ENCODE measurements around the gene ZNRF1. TPM values are rescaled to one million over a fixed set of nuclear protein-coding genes. Genes with fewer than 3 reads are reported as not detected.

ZNRF1 gene
- total and polyA plus RNA-seq, 11 donors, result 12.8 to 43.3 (median 23.2) TPM

GRCh38 chr16:75099075-75099667 is 100.3 kb downstream of the ZNRF1 start:
- H3K4me1 ChIP-seq, result peaks cover 7 to 37% (median 31%) of the 10 kb centered on the region in 12 donors
- H3K4me3 ChIP-seq, result no peak overlapping the region
- no peaks in the 10 kb centered on the region for H3K27me3 ChIP-seq
- H3K27ac ChIP-seq, result peak overlapping the region; percentile 20 to 81 (median 70)
- H3K9me3 ChIP-seq, result no peaks in the 10 kb centered on the region
- 56 to 71% (median 61%) methylated on average over 8 of the region's 8 CpGs for WGBS, 4 donors
- DNase-seq, result peak in 1 of 5 donors; percentile 34
- intact Hi-C loops (cut with DNase I), result loop anchor here in 1 of 10 donors (5.0 kb wide), 1 partner anchor 52 kb away; no protein-coding TSS in a partner anchor
- TF ChIP-seq CTCF (IDR thresholded peaks at IDR 0.05) (no peak), POLR2A (IDR thresholded peaks at IDR 0.05) (no peak)
- ATAC-seq, result peak in 3 of 4 donors; percentile 27 to 43 (median 39)
- H3K36me3 ChIP-seq, result peaks cover 0 to 18% (median 10%) of the 10 kb centered on the region in 9 donors

DNA sequence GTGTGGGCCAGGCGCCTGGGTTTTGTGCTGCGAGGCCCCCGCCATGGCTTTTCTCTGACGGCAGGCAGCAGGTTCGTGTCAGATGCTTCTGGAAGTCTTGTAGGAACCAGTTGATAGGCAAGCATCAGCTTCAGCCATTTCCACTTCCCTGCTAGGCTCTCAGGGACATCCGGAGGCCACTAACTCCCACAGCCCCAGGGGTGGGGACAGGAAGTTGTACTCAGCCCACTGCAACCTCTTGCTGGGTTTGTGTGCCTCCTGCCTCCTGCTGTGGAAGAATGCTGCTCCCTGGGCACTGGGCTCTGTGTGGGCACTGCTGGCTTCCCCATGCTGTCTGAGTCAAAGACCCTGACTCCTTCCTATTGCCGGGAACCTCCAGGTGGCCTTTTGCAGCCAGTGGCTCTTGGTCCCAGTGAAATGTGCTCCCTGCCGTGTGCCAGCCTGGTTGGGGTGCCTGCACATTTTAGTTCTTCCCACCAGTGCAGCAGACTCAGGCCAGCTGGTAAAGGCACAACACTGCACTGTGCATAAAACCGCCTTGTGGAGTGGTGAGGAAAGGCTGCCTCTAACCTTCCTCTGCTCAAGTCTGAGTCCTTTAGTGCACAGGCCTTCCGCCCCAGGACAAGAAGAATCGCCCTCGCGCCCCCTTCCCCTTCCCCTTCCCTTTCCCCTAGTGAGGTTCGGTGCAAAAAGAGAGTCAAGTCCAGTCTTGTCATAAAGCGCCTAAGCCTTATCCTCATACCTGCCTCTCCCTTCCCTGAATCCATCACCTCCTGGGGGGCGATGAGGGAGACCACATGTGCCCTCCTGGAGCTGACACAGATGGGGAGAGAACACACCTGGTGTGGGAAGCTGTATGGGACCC is 101.1 kb downstream of the ZNRF1 start:
- intact Hi-C loops (cut with DNase I), result loop anchor here in 3 of 10 donors (5.0 to 10.0 kb wide), 3 partner anchors 43 to 55 kb away; no protein-coding TSS in a partner anchor
- Histone ChIP-seq H3K27me3 (no peaks in the 10 kb centered on the region), H3K36me3 (peaks cover 0 to 11% (median 4%) of the 10 kb centered on the region in 9 donors), H3K4me3 (no peak overlapping the region), H3K4me1 (peaks cover 7 to 43% (median 38%) of the 10 kb centered on the region in 12 donors), H3K9me3 (no peaks in the 10 kb centered on the region), H3K27ac (peak overlapping the region; percentile 20 to 81 (median 70))
- DNase-seq (peak; percentile 59 to 74 (median 68)), ATAC-seq (peak; percentile 43 to 86 (median 68))
- TF ChIP-seq POLR2A (IDR thresholded peaks at IDR 0.05) (no peak), CTCF (IDR thresholded peaks at IDR 0.05) (peak in 3 of 12 donors; percentile 8 to 35 (median 19))
- WGBS, 4 donors, result 53 to 71% (median 61%) methylated on average over 15 to 16 of the region's 16 CpGs

DNA sequence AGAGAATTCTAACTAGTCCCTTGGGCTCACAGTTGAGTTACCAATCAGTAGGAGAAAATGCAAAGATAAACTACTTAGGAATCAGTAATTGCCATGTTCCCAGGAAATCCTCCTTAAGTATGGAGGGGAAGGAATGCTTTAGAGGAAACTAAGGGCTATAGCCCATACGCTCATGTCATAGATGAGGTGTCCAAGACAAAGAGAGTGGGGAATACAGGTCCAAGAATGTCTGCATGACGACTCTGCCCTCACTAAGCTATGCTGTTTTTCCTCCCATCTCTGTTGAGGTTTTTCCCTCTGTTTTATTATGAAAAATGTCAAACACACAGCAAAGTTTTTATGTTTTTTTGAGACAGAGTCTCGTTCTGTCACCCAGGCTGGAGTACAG is 101.8 kb downstream of the ZNRF1 start:
- DNase-seq, result no peak
- TF ChIP-seq POLR2A (IDR thresholded peaks at IDR 0.05) (no peak), CTCF (IDR thresholded peaks at IDR 0.05) (no peak)
- peaks cover 0 to 7% (median 0%) of the 10 kb centered on the region in 9 donors for H3K36me3 ChIP-seq
- 72 to 85% (median 84%) methylated on average over 3 of the region's 3 CpGs for WGBS, 4 donors
- H3K9me3 ChIP-seq, result no peaks in the 10 kb centered on the region
- no peak for ATAC-seq
- H3K27ac ChIP-seq, result peak overlapping the region in 6 of 12 donors; percentile 51 to 78 (median 68)
- no peaks in the 10 kb centered on the region for H3K27me3 ChIP-seq
- no peak overlapping the region for H3K4me3 ChIP-seq
- intact Hi-C loops (cut with DNase I), result loop anchor here in 2 of 10 donors (5.0 to 10.0 kb wide), 2 partner anchors 43 to 56 kb away; no protein-coding TSS in a partner anchor
- peaks cover 12 to 50% (median 44%) of the 10 kb centered on the region in 12 donors for H3K4me1 ChIP-seq

DNA sequence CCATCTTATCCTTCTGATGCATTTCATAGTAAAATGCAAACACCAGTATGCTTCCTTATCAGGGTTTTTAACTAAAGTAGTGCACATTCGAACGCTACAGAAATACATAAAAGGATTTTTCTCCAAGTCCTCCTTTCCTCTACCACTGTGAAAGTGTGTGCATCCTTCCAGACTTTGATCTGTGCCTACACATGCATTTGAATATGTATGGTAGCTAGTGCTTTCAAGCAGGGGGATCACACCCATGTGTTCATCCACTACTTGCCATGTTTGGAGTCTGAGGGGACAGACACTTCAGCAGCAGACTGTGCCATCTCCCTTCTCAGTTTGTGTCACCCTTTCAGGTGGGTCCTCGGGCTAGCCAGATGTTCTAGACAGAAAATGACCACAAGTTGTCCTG is 102.8 kb downstream of the ZNRF1 start:
- DNase-seq (no peak), ATAC-seq (no peak)
- Histone ChIP-seq H3K4me3 (no peak overlapping the region), H3K27ac (no peak overlapping the region), H3K27me3 (no peaks in the 10 kb centered on the region), H3K9me3 (no peaks in the 10 kb centered on the region), H3K4me1 (peaks cover 12 to 60% (median 53%) of the 10 kb centered on the region in 12 donors), H3K36me3 (peaks cover 0 to 6% (median 0%) of the 10 kb centered on the region in 9 donors)
- TF ChIP-seq POLR2A (IDR thresholded peaks at IDR 0.05) (no peak), CTCF (IDR thresholded peaks at IDR 0.05) (no peak)
- intact Hi-C loops (cut with DNase I), result loop anchor here in 2 of 10 donors (5.0 to 10.0 kb wide), 2 partner anchors 44 to 57 kb away; no protein-coding TSS in a partner anchor
- WGBS, 4 donors, result 93 to 100% (median 95%) methylated on average over 2 to 3 of the region's 3 CpGs

Data from heart left ventricle (tissue), 16 donors.